DOHH2 (cell line): ENCODE data around the gene RASA3.

Experiments used
- H3F3A ChIP-seq: fragments of 200-600 bp; sonication (generic), shearing (Covaris generic); 2 replicates; pipeline ENCODE4 v1.6.0; 2016; ENCODE audit warnings: antibody characterized with exemption, mild to moderate bottlenecking; ENCODE audit not compliant: control insufficient read depth, insufficient read depth
- H3K27ac ChIP-seq: fragments of 200-600 bp; sonication (generic); 2 replicates; pipeline ENCODE4 v1.5.1; 2014; ENCODE audit warnings: low read depth, mild to moderate bottlenecking, low read length, moderate library complexity
- H3K27me3 ChIP-seq: fragments of 200-600 bp; sonication (generic); 2 replicates; pipeline ENCODE4 v1.6.1; 2014; ENCODE audit warnings: mild to moderate bottlenecking, low read length, mixed read lengths; ENCODE audit not compliant: control insufficient read depth
- H3K36me3 ChIP-seq: fragments of 200-600 bp; sonication (generic); 2 replicates; pipeline ENCODE4 v1.6.1; 2014; ENCODE audit warnings: mild to moderate bottlenecking, low read length, moderate library complexity, mixed read lengths; ENCODE audit not compliant: control insufficient read depth
- H3K4me1 ChIP-seq: fragments of 200-600 bp; sonication (generic); 2 replicates; pipeline ENCODE4 v1.6.1; 2014; ENCODE audit warnings: mild to moderate bottlenecking, low read length, mixed read lengths; ENCODE audit not compliant: control insufficient read depth
- H3K4me2 ChIP-seq: fragments of 200-600 bp; sonication (generic); 2 replicates; pipeline ENCODE4 v1.6.0; 2014; ENCODE audit warnings: mild to moderate bottlenecking, low read length, moderate library complexity
- H3K4me3 ChIP-seq: fragments of 200-600 bp; sonication (generic); 2 replicates; pipeline ENCODE4 v1.5.1; 2014; ENCODE audit warnings: mild to moderate bottlenecking, low read length, mixed read lengths
- H3K79me2 ChIP-seq: fragments of 200-600 bp; sonication (generic); 2 replicates; pipeline ENCODE4 v1.6.1; 2014; ENCODE audit warnings: mild to moderate bottlenecking, low read length, mixed read lengths; ENCODE audit not compliant: control insufficient read depth
- H3K9me2 ChIP-seq: fragments of 200-600 bp; sonication (generic); replicated peaks from 2 replicates; pipeline ENCODE4 v1.6.1; 2014; ENCODE audit warnings: mild to moderate bottlenecking, low read length, mixed read lengths; ENCODE audit not compliant: control insufficient read depth
- H3K9me3 ChIP-seq: fragments of 200-600 bp; sonication (generic); 2 replicates; pipeline ENCODE4 v1.6.1; 2014; ENCODE audit warnings: antibody characterized with exemption, low read length, mixed read lengths; ENCODE audit not compliant: control insufficient read depth, insufficient read depth
- H4K20me1 ChIP-seq: fragments of 200-600 bp; sonication (generic); 2 replicates; pipeline ENCODE4 v1.6.0; 2014; ENCODE audit warnings: low read depth, mild to moderate bottlenecking, antibody characterized with exemption, low read length, moderate library complexity; ENCODE audit not compliant: control insufficient read depth, insufficient read depth
- EZH2phosphoT487 ChIP-seq: fragments of 200-600 bp; sonication (generic); IDR thresholded peaks from 2 replicates; pipeline ENCODE4 v1.6.1; 2017; ENCODE audit warnings: borderline replicate concordance, mild to moderate bottlenecking, antibody characterized with exemption, low read length, moderate library complexity, mixed read lengths
- TF ChIP-seq, protein P1 (sequence below): fragments of 200-600 bp; sonication (generic); IDR thresholded peaks from one replicate; pipeline ENCODE4 v1.5.1; 2014; ENCODE audit warnings: antibody characterized with exemption, mild to moderate bottlenecking, low read depth, low read length; ENCODE audit not compliant: poor library complexity, severe bottlenecking

RASA3 gene

DNA sequence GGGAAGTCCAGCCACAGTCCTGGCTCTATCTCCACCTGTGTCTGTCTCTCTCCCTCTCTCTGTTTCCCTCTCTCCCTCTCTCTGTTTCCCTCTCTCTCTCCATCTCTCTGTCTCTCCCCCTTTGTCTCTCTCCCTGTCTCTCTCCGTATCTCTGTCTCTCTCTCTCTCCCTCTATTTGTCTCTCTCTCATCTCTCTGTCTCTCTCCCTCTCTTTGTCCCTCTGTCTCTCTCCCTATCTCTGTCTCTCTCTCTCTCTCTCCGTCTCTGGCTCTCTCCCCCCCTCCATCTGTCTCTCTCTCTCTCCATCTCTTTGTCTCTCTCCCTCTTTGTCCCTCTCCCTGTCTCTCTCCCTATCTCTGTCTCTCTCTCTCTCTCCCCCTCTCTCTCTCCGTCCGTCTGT lies 119.1 kb downstream of the RASA3 start:
- Histone ChIP-seq H4K20me1 (no peaks in the 10 kb centered on the region), H3F3A (no peaks in the 10 kb centered on the region), H3K36me3 (no peaks in the 10 kb centered on the region), H3K4me3 (no peak overlapping the region), H3K27me3 (no peaks in the 10 kb centered on the region), H3K4me2 (no peak overlapping the region), H3K4me1 (no peaks in the 10 kb centered on the region), H3K9me2 (no peaks in the 10 kb centered on the region), H3K79me2 (no peaks in the 10 kb centered on the region), H3K9me3 (no peaks in the 10 kb centered on the region), H3K27ac (no peak overlapping the region)
- TF ChIP-seq, protein P1, sequence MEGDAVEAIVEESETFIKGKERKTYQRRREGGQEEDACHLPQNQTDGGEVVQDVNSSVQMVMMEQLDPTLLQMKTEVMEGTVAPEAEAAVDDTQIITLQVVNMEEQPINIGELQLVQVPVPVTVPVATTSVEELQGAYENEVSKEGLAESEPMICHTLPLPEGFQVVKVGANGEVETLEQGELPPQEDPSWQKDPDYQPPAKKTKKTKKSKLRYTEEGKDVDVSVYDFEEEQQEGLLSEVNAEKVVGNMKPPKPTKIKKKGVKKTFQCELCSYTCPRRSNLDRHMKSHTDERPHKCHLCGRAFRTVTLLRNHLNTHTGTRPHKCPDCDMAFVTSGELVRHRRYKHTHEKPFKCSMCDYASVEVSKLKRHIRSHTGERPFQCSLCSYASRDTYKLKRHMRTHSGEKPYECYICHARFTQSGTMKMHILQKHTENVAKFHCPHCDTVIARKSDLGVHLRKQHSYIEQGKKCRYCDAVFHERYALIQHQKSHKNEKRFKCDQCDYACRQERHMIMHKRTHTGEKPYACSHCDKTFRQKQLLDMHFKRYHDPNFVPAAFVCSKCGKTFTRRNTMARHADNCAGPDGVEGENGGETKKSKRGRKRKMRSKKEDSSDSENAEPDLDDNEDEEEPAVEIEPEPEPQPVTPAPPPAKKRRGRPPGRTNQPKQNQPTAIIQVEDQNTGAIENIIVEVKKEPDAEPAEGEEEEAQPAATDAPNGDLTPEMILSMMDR = no peak
- TF ChIP-seq EZH2phosphoT487 = no peak

DNA sequence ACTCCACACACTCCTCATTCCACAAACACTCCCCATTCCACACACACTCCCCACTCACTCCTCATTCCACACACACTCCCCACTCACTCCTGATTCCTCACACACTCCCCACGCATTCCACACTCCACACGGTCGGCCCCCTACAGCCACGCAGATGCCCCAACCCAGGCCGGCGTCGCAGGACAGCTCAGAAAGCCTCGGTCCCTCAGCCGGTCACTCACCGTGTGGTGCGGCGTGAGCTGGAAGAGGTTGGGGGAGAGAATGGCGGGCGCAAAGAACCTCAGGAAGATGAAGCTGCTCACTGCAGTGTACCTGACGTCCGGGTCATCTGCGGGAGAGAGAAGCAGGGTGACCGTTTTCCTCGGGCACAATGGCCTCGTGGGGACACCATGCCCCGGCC lies 119.5 kb downstream of the RASA3 start:
- no peaks in the 10 kb centered on the region for H3K9me3 ChIP-seq
- no peaks in the 10 kb centered on the region for H3K27me3 ChIP-seq
- H3K79me2 ChIP-seq = no peaks in the 10 kb centered on the region
- TF ChIP-seq, protein P1 = no peak
- TF ChIP-seq EZH2phosphoT487 = no peak
- H3K9me2 ChIP-seq = no peaks in the 10 kb centered on the region
- no peak overlapping the region for H3K4me3 ChIP-seq
- no peaks in the 10 kb centered on the region for H4K20me1 ChIP-seq
- no peaks in the 10 kb centered on the region for H3K36me3 ChIP-seq
- no peaks in the 10 kb centered on the region for H3F3A ChIP-seq
- H3K4me2 ChIP-seq = no peak overlapping the region
- H3K27ac ChIP-seq = no peak overlapping the region
- no peaks in the 10 kb centered on the region for H3K4me1 ChIP-seq

DNA sequence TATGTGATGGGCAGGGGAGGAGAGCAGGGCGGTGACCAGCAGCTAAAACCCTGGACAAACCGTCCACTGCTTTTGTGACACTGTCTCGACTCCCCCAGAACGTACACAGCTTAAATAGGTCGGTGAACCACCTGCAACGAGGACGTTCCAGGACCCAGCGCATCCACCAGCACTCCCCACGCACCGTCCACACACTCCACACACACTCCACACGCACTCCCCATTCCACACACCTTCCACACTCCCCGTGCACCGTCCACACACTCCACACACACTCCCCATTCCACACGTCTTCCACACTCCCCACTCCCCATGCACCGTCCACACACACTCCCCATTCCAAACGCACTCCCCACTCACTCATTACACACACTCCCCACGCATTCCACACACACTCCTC lies 120.3 kb downstream of the RASA3 start:
- Histone ChIP-seq H3K4me3 (no peak overlapping the region), H3K9me2 (no peaks in the 10 kb centered on the region), H3K4me2 (no peak overlapping the region), H3K79me2 (no peaks in the 10 kb centered on the region), H4K20me1 (no peaks in the 10 kb centered on the region), H3F3A (no peaks in the 10 kb centered on the region), H3K9me3 (no peaks in the 10 kb centered on the region), H3K4me1 (no peaks in the 10 kb centered on the region), H3K27ac (no peak overlapping the region), H3K27me3 (no peaks in the 10 kb centered on the region), H3K36me3 (no peaks in the 10 kb centered on the region)
- TF ChIP-seq, protein P1 = no peak
- no peak for TF ChIP-seq EZH2phosphoT487

DNA sequence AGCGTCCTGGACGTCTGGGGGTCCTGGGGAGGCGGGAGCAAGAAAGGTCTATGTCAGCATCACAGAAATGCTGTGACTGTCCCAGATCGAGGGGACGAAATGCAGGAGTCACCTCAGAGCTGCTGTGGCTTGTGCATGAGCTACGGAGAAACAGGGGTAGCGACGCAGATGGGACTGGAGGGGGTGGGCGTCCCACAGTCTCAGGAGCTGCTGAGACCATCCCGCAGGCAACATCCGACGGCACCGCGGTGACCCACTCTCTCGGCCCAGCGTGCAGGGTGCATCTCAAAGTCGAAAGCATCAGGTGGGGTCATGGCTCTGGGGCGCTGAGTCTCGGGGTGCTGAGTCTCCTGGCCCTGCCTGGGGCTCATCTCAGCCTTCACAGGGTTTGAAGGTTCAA lies 121.2 kb downstream of the RASA3 start:
- Histone ChIP-seq H3F3A (no peaks in the 10 kb centered on the region), H3K36me3 (no peaks in the 10 kb centered on the region), H3K9me2 (no peaks in the 10 kb centered on the region), H3K4me2 (no peak overlapping the region), H3K27ac (no peak overlapping the region), H3K4me3 (no peak overlapping the region), H3K9me3 (no peaks in the 10 kb centered on the region), H3K27me3 (no peaks in the 10 kb centered on the region), H4K20me1 (no peaks in the 10 kb centered on the region), H3K4me1 (no peaks in the 10 kb centered on the region), H3K79me2 (no peaks in the 10 kb centered on the region)
- TF ChIP-seq, protein P1 = no peak
- TF ChIP-seq EZH2phosphoT487 = no peak
